UCSD-AML1 (cell line): ENCODE data around the gene MYL12B.
A peak's percentile ranks its signal among the peaks of the same experiment; 100 is the strongest.

ENCODE experiments used
- DNase-seq: peaks from one replicate; lab custom pipeline; 2025; ENCODE audit not compliant: unreplicated experiment; lab: John Stamatoyannopoulos, UW

Gene MYL12B

DNA sequence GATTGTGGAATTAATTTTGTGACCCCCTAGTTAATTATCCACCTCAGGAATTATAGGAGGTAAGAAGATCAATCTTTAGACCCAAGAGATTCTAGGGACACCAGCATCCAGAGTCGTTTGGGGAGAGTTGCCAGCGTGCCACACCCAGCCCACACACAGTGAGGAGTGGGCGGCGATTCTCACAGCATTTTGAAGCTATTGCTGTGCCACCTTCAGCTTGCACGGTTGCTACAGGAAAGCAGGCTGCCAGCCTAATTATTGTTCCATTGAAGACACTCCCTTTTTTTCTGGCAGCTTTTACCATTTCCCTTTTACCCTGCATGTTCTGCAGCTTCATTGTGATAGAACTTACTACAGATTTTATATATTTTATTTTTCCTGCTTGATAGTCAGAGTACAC lies 27.5 kb upstream of the MYL12B start:
- DNase-seq = no peak

DNA sequence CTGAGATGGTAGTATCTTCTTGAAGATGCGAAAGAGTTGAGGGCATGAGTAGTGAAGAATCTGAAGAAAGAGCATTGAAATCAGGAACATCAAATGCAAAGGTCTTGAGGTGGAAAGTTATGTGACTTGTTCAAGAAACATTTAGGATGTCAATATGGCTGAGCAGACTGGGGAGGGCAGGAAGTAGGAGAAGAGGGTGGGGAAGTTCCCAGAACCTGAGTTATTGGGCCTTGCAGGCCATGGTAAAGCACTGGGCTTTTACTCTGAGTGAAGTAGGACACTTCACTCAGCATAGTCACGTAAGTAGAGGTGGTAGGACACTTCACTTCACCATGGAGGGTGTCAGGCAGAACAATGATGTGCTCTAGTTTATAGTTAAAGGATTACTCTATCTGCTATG lies 26.1 kb upstream of the MYL12B start:
- no peak for DNase-seq

DNA sequence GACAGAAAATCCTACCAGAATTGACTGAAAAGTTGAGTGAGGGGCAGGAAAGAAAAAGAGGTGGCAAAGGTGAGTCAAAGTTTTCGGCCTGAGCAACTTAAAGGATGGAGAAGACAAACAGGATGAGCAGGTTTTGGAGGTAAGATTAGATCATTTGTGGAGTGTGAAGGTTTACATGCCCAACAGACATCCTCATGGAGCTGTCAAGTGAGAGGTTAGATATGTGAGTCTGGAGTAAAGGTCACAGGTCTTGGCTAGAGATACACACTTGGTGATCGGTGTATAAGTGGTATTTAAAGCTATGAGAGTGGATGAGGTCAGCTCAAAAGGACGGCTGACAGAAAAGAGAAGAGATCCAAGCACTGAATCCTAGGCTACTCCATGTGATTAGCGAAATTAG lies 25.5 kb upstream of the MYL12B start:
- no peak for DNase-seq

DNA sequence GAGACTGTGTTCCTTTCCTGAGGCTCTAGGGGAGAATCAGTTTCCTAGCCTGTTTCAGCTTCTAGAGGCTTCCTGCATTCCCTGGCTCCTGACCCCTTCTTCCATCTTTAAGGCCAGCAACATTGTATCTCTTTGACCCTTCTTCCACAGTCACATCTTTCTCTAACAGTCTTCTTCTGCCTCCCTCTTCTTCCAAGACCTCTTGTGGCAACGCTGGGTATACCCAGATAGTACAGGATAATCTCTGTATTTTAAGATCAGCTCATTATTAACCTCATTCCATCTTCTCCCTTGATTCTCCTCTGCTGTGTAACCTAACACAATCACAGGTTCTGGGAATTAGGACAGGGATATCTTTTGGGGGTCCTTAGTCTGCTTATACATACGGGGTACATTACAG lies 23.2 kb upstream of the MYL12B start:
- no peak for DNase-seq

DNA sequence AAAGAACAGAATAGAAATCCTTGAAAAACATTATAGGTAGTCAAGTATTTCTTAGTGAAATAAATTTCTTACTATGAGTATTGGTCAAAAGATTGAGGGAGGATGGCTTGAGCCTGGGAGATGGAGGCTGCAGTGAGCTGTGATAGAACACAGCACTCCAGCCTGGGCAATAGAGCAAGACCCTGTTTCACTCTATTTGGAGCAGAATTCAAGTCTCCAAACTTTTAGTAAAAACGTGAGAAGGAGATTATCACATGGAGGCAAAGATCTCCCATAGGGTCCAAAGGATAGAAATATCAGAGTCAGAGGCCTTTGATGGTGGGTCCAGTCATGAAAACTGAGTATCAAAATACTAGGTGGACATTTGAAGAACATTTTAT lies 16.8 kb upstream of the MYL12B start:
- no peak for DNase-seq

DNA sequence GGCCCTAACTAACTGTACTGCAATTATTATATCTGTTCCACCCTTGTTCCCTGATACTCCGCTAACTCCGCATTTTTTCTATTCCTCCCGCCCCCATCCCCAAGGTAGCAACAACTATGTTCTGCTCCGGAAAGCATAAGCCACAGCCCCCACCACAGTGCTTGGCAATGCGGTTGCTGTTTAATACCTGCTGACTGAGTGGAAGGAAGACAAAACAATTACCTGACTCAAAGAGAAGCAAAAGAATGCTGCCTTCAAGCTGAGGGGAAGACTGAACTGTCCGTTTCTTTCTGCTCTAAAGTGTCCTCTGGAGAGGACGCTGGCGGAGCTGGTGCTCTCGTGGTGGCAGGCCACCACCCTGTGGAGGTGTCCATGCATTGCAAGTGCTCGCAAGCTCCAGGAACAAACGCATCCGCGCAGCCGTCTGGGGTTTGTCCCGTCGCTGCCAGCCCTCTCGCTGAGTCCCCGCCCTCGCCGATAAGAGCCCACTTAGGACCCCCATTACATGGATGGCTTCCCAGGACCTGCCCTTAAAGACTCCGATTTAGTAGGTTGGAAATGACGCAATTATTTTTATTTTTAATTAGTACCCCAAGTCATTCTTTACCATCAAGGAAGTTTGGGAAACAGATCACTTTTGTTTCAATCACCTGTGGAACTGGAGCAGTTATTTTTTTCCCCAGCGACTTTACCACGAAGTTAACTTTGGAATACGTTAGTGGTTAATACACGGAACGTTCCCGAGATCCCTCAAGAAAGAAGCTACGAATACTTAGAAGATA lies 15.9 kb upstream of the MYL12B start:
- peak; percentile 86 for DNase-seq

DNA sequence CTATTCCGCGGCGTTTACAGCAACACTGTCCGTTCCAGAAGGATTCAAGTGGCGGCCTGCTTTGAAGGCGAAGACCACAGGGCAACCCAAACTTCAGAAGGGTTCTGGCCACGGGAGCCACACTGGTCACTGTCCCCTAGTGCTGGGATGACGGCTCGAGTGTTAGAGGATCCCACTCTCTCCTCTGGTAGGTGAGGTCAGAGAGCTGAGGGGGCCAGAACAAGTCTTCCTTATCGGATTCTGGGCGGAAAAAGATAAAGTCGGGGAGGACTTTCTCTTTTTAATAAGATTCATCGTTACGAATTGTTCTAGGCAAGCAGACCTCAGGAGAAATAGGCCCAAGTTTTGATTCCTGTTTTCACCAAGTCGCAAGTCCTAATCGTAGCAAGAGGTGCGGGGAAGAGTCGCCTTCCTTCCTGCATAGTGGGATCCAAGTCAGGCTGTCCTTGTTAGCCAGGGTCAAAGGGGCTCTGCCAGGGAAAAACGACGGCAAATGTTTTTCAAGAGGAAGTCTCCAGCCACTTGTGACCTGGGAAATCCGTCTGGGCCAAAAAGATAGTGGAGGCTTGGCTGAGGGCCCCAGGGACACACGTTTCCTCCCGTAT lies 15.2 kb upstream of the MYL12B start:
- peak; percentile 59 for DNase-seq

DNA sequence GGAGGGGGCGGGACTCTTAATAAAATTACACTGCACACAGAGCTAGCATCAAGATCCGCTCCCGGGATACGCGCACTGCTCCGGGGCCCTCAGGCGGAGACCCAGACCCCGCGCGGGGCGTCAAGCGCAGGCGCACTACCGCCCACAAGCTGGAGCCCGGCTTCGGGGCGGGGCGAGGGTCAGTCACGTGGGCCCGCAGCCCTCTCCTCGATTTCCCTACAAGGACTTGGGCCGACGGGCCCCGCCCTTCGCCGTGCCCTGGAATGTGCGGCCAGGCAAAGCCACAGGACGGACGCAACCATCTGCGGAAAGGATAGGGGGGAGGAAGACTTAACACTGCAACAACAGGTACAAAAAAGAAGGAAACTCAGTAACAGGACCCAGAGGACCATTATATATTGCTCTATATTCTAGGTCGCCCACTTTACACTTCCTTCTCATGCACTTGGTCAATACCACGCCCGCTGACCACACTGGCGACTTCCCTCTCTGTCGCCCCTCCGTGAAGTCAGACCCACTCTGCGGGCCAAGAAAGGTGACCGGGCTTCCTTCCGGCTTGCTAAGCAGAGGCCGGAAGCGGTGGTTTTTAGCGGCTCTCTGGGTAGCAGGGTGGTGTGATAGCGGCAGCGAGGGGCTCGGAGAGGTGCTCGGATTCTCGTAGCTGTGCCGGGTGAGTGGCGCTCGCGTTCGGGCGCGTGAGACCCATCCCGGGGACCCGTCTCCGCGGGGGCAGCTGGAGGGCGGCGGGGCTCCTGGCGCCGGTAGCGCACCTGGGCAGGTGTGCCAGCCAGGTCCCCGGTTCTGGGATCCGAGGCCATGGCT lies 14.5 kb upstream of the MYL12B start, which contains the start of gene MYL12A:
TSS of gene MYL12A (plus strand) at position 562 of the 822 bp plus-strand sequence. CDS start 5,447 bp downstream, outside the sequence.
- peak; percentile 99 for DNase-seq

DNA sequence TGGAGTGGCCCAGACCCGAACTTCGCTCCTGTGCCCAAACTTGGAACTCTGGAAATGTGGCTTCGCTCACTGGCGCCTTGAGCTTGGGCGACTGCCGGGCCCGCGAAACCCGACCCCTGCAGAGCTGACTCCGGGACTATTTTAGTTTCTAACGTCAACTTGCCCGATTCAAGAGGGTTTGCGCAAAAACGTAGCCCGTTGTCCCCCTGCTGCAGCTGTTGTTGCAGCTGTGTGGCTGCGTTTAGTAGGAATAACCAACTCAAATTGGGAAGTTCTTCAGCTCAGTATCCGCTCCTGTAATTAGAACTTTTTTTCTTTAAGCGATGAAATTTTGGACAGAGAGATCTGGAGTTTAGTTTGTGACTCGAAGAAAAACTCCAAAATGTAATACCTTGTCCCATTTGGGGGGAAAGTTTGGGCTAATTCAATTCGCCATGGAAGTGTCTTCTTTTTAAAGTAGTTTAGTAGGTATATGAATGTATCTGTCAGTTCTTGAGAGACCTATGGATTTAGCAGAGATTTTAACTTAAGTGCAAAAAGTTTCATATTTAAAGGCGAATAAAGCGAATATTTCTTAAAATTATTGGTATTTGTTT lies 13.8 kb upstream of the MYL12B start:
- DNase-seq = no peak

DNA sequence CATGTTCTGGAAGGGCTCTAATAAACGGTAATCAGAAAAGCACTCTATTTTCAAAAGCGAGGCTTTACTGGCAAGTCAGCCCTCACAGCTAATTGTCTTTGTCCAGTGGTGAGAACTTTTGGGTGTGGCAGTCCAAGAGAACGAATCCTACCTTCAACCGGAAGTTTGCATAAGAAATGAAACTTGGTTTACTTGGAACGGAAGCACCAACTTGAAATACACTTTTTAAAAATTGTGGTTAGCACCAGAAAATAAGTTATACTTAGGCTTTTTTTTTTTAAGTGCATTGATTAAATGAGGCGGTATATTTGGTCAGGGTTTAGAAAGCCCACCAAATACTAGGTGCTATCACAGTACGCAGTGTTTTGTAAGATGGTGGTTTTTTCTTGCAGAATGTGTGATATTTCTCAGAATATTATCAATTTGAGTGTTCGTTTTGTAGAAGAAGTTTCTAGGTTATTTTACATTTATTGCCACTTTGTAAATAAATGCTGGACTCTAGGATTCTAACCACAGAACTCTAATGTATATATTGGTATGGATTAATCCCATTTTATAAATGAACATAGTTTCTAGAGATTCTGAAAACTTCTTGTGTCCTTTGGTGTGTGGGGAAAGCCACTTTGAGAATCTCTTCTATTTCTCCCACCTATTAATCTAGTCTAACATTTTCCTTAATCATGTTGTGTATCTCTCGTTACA lies 13.1 kb upstream of the MYL12B start:
- DNase-seq = no peak

DNA sequence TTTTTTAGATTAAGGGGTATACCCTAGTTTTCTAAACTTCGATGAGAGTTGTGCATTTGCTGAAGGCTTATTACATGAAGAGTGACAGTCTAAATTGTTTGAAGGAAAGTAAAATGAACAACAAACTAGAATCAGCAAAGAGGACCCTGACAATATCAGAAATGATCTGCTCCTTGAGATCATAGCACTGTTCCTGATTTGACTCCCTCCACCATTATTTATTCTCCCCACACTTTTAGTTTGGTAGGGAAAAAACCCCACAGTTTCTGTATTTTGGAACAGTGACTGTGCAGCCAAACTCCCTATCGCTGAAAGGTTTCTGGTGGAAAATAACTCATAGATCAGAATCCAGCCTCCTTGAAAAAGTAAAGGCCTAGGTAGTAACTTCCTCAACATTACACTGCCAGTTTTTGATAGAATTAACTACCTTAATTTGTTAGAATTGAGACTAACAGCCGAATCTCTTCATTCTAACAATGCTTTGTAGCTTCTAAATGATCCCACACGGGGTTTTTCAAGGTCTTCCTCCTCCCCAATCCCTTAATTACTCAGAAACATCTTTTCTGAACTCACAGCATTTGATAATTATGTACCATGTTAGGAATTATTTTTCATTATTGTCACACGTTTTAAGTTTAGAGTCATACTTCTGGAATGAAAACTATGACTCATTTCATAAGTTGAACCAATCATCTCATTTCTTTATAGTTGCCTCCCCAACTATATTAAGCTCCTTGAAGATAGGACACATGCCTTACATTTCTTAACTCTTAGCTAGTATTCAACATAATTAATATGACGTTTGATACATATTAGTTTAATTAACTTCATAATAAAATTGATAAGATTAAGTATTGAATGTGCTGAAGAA lies 11.5 kb upstream of the MYL12B start:
- no peak for DNase-seq

DNA sequence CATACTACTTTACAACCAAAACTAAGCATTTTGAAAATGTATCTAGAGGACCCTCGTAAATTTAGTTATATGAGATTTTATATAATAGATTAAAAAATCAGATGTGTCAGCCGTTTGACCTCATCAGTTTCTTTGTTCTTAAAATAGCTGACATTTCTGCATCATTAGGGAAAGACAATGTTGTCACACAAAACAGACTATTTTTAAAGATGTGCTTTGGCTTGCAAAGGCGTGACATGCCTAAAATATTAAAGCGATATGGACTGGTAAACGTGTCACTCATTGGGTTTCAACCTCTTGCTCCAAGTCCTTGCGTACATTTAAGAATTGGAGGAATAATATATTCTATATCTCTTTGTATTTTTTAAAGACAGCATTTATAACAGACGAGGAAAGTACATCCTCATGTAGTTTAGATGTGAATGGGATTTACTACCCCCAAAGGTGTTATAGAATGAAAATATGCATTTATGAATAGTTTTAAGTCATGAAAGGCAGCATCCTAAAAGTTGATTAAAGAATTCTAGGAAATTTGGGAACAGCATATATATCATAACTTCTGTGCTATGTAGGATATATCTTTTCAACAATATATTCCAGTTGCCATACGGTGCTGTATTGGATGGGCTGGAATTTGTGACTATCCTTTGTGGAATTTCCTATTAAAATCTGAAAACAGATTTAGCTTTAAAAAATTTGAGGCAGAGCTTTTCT lies 10.5 kb upstream of the MYL12B start:
- DNase-seq = no peak

DNA sequence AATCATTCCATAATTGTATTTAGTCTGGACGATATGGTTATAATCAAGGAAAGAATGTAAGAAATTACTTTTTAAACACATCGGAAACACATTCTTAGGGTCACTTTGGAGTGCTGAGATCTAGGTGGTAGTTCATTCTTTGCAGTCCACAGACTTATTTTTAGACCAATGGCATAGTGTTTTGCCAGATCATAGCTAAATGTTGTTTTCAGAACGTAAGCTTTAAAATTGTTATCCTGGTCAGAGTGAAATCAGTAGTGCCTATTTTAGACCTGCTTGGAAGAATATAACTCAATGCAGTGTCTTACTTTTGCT lies 10.0 kb upstream of the MYL12B start:
- DNase-seq = no peak

DNA sequence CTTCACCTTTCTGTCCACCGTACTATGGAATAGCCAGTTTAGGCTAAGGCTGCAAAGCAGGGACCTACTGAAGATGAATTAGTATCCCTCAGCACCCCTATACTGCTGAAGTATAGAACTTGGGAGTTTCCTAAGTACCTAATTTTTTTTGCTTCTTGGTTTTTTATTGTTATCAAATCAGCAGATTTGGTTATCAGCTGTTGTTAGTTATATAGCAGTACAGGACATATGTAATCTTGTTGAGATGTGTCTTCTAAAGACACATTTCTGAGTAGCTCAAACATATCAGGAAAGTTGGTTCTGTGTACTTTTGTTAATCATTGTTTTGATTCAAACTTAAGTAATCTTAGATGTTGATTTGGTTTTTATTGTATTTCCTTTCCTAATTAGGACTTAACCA lies 9.1 kb upstream of the MYL12B start:
- no peak for DNase-seq

DNA sequence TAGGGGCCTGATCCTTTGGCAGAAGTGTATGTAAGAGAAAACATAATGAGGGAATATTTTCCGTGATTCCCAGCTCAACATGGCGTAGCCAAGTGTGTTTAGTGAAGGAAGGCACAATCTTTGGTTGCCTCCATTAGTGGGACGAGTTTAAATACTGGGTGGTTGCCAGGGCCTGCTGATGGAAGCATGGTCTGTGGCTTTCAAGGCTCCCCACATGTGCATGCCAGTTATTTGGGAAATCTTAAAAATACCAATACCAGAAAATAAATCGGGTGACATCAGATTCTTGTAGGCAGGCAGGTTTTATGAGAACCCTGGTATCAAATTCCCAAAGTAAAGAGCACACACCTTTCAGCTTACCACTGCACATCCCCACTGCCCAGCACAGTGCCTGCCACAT lies 7.2 kb upstream of the MYL12B start:
- no peak for DNase-seq

DNA sequence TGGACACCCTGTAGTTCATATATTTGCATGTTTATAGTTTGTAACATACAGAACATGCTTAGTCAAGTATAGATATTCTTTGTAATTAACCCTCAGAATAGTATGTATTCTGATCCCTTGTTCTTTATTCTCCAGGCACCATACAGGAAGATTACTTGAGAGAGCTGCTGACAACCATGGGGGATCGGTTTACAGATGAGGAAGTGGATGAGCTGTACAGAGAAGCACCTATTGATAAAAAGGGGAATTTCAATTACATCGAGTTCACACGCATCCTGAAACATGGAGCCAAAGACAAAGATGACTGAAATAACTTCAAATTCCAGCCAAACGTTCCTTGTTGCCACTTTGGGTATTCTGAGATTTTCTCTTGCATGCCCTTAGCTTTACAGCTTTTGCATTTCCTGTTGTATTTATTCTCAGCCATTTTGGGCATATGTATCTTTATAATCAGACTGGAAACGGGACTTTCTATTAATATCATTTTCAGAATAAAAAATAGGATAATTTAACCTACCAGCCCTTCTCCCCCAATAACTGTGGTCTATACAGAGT lies 6.2 kb upstream of the MYL12B start:
- DNase-seq = no peak

DNA sequence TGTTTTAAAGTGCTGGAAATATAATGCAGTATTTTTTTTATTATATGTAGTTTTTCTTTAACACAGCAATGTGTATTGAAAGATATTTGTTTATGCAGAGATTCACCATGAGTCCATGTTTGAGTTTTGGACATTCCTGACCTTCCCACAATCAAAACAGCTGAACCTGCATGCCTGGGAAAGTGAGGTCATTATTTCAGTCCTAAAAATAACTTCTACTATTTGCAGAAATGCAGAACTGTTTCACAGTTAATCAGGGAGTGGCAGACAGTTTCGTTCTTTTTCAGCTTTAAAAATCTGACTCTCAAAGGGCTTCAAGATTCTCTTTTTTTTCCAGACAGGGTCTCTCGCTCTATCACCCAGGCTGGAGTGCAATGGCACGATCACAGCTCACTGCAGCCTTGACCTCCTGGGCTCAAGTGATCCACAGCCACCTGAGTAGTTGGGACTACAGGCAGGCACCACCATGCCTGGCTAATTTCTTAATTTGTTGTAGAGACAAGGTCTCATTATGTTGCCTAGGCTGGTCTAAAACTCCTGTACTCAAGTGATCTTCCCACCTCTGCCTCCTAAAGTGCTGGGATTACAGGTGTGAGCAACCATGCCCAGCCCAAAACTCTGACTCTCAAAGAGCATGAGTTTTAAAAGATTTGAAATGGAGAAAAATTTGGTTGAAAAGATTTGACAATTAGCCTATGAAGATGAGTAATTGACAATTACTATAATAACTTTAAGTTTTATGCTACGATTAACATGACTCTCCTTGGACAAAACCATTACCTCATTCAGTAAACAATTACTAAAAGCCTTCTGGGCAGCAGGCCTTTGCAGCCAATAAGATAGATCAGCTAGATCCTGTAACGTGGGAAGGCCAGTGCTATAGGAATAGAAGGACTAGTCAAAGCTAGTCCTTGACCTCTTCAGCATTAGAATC lies 5.0 kb upstream of the MYL12B start:
- no peak for DNase-seq

DNA sequence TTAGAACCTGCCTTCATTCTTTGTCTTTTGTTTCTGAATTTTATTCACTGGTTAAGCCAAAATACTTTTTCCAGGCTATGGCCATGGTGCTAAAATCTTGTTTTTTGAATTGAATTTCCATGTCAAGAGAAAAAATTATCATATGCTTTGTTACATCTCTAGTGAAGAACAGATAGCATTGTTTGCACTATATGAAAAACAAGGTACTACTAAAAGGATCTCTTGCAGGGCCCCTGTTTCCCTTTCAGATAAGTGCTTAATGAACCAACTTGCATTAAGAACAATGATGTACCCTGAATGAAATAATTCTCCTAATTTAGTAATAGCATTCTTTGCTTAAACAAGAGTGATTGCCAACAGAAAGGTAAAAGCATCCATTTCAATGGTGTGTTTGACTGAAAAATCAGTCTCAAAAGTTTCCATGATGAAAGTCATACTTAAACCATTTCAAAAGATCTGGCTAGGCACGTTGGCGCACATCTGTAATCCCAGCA lies 4.3 kb upstream of the MYL12B start:
- no peak for DNase-seq
